ENCODE data around the gene TRIM41.

The TRIM41 gene

GRCh38 chr5:181217111-181217802, 5.8 kb upstream of the TRIM41 start (continued):
- TF ChIP-seq HIC1 (tag by site-specific recombination; IDR thresholded peaks at IDR 0.05) (peak; percentile 27; the same call in 1 of the 2 replicates), ZNF184 (tag by site-specific recombination; IDR thresholded peaks at IDR 0.05) (no peak), KLF8 (tag by site-specific recombination; IDR thresholded peaks at IDR 0.05) (peak; percentile 45), ZBTB1 (tag by site-specific recombination; IDR thresholded peaks at IDR 0.05) (no peak), KLF9 (tag by site-specific recombination; IDR thresholded peaks at IDR 0.05; ENCODE audit: low read depth) (peak; percentile 71), ZFP37 (tag by site-specific recombination; IDR thresholded peaks at IDR 0.05) (0 out of 2 replicates have a peak, but pooled peaks have one; percentile 44), CTCF (tag by site-specific recombination; IDR thresholded peaks at IDR 0.05) (peak; percentile 88), ZBTB20 (tag by site-specific recombination; IDR thresholded peaks at IDR 0.05) (peak; percentile 67; the same call in 1 of the 2 replicates), ZNF544 (tag by site-specific recombination; IDR thresholded peaks at IDR 0.05) (no peak)

- no peaks in the 10 kb centered on the region for H3K36me3 ChIP-seq (ENCODE audit: control insufficient read depth in 2 of 2, insufficient read depth in 1 of 2, low read length in 2 of 2)
- CTCF ChIA-PET = no interaction called here
- POLR2A ChIA-PET = interaction anchor here (1.0 to 2.1 kb wide), 2 partner anchors 26 to 29 kb away, joined by 4 to 5 read pairs; no protein-coding TSS in a partner anchor
- H3K4me1 ChIP-seq (ENCODE audit: control insufficient read depth, insufficient read depth, low read length) = no peaks in the 10 kb centered on the region
- no peaks in the 10 kb centered on the region for H3K9me3 ChIP-seq (ENCODE audit: control insufficient read depth, insufficient read depth, low read depth, low read length)
- peak overlapping the region; percentile 29 for H3K4me3 ChIP-seq (ENCODE audit: low read depth, low read length)
- H3K27ac ChIP-seq (ENCODE audit: extremely low read depth, low read depth, low read length) = peak overlapping the region; percentile 43; the same call in 1 of the 2 replicates
- TF ChIP-seq ZSCAN18 (tag by site-specific recombination; IDR thresholded peaks at IDR 0.05) (no peak), ZNF704 (tag by site-specific recombination; IDR thresholded peaks at IDR 0.05) (no peak), PRDM4 (tag by site-specific recombination; IDR thresholded peaks at IDR 0.05) (no peak), ZNF776 (tag by site-specific recombination; IDR thresholded peaks at IDR 0.05; ENCODE audit: borderline replicate concordance) (no peak), ZNF621 (tag by site-specific recombination; IDR thresholded peaks at IDR 0.05) (no peak), TRIM28 (IDR thresholded peaks at IDR 0.05; ENCODE audit: borderline replicate concordance, low read length) (no peak), ZBTB20 (tag by site-specific recombination; IDR thresholded peaks at IDR 0.05) (no peak), ZNF366 (tag by site-specific recombination; conservative IDR thresholded peaks at IDR 0.05) (peak; percentile 94), ZNF362 (tag by site-specific recombination; IDR thresholded peaks at IDR 0.05) (no peak), SP2 (tag by site-specific recombination; IDR thresholded peaks at IDR 0.05) (peak; percentile 38), SP3 (tag by site-specific recombination; IDR thresholded peaks at IDR 0.05) (no peak), ZNF529 (tag by site-specific recombination; IDR thresholded peaks at IDR 0.05; ENCODE audit: insufficient replicate concordance) (no peak), HOXA7 (CRISPR knock-in tag; IDR thresholded peaks at IDR 0.05; ENCODE audit: borderline replicate concordance) (no peak), ZSCAN4 (tag by site-specific recombination; IDR thresholded peaks at IDR 0.05) (no peak), ZNF132 (tag by site-specific recombination; IDR thresholded peaks at IDR 0.05; ENCODE audit: borderline replicate concordance) (no peak), ZBTB17 (tag by site-specific recombination; IDR thresholded peaks at IDR 0.05) (no peak), FEZF1 (tag by site-specific recombination; IDR thresholded peaks at IDR 0.05) (no peak), ZNF2 (tag by site-specific recombination; IDR thresholded peaks at IDR 0.05) (no peak)
Measured at GRCh38 chr5:181217803-181218062, 5.3 kb upstream of the TRIM41 start.
